Measurements from ENCODE around the gene DHRSX. TPM values are rescaled to one million over a fixed set of nuclear protein-coding genes. Genes with fewer than 3 reads are reported as not detected.
"Not testable (repeated sequence)": the region's sequence is repeated elsewhere in the genome, so short reads cannot be mapped to it uniquely, and the experiment has no call there.

Gene DHRSX
- total and polyA plus RNA-seq, 7 experiments from 2014 or later = 15.0 to 26.2 (median 17.6) TPM

GRCh38 chrX:2460048-2460447, 40.7 kb downstream of the DHRSX start:
- H3K9me3 Mint-ChIP-seq; H3K27me3 Mint-ChIP-seq; H3K9me3 ChIP-seq (ENCODE audit: control insufficient read depth in 2 of 3, low read length in 3 of 3); H3K27ac Mint-ChIP-seq; H3K36me3 ChIP-seq (ENCODE audit: control insufficient read depth in 2 of 3, insufficient read depth in 3 of 3, low read length in 3 of 3); H3K4me3 ChIP-seq (ENCODE audit: low read length); intact Hi-C loops (cut with micrococcal nuclease); POLR2A ChIA-PET; ATAC-seq; DNase-seq; H3K27me3 ChIP-seq (ENCODE audit: control insufficient read depth in 2 of 2, insufficient read depth in 2 of 2, low read length in 2 of 2); H3K4me1 ChIP-seq (ENCODE audit: control insufficient read depth in 2 of 2, insufficient read depth in 2 of 2, low read length in 2 of 2); H3K27ac ChIP-seq (ENCODE audit: low read depth, low read length); CTCF ChIA-PET; H3K4me3 Mint-ChIP-seq: not testable (repeated sequence)
- Mint-ChIP-seq H3K36me3 (peaks cover 4 to 25% (median 17%) of the 10 kb centered on the region in 5 donors), H3K4me1 (peaks cover 0 to 21% (median 7%) of the 10 kb centered on the region in 7 donors)

DNA sequence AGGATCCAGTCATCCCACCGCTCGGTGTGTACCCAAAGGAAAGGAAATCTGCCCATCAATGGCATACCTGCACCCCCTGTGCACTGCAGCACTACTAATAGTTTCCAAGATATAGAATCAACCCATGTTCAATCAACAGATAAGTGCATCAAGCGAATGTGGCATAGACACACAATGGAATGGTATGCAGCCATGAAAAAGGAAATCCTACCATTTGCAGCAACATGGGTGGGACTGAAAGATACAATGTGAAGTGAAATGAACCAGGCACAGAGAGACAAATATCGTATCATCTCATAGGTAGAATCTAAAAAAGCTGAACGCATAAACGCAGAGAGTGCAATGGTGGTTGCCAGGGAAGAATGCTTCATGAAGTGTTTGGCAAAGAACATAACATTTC, 42.5 kb downstream of the DHRSX start:
- Mint-ChIP-seq H3K27me3 (no peaks in the 10 kb centered on the region), H3K36me3 (peaks cover 4 to 25% (median 17%) of the 10 kb centered on the region in 5 donors), H3K4me1 (peaks cover 0 to 10% (median 5%) of the 10 kb centered on the region in 7 donors), H3K27ac (no peak overlapping the region), H3K4me3 (no peak overlapping the region), H3K9me3 (peaks cover 0 to 9% (median 4%) of the 10 kb centered on the region in 11 donors)
- no peaks in the 10 kb centered on the region for H3K4me1 ChIP-seq (ENCODE audit: control insufficient read depth in 2 of 2, insufficient read depth in 2 of 2, low read length in 2 of 2)
- CTCF ChIA-PET = no interaction called here
- no peaks in the 10 kb centered on the region for H3K27me3 ChIP-seq (ENCODE audit: control insufficient read depth in 2 of 2, insufficient read depth in 2 of 2, low read length in 2 of 2)
- DNase-seq (no peak), ATAC-seq (no peak)
- no peaks in the 10 kb centered on the region for H3K9me3 ChIP-seq (ENCODE audit: control insufficient read depth in 2 of 3, low read length in 3 of 3)
- no peaks in the 10 kb centered on the region for H3K36me3 ChIP-seq (ENCODE audit: control insufficient read depth in 2 of 3, insufficient read depth in 3 of 3, low read length in 3 of 3)
- POLR2A ChIA-PET = no interaction called here
- no peak overlapping the region for H3K27ac ChIP-seq (ENCODE audit: low read depth, low read length)
- intact Hi-C loops (cut with micrococcal nuclease) = no loop called here
- no peak overlapping the region for H3K4me3 ChIP-seq (ENCODE audit: low read length)

GRCh38 chrX:2457289-2458133, 43.3 kb downstream of the DHRSX start:
- Mint-ChIP-seq H3K27ac (no peak overlapping the region), H3K4me1 (peaks cover 0 to 9% (median 5%) of the 10 kb centered on the region in 7 donors), H3K27me3 (no peaks in the 10 kb centered on the region), H3K4me3 (no peak overlapping the region), H3K36me3 (peaks cover 10 to 31% (median 23%) of the 10 kb centered on the region in 5 donors), H3K9me3 (peaks cover 0 to 15% (median 4%) of the 10 kb centered on the region in 11 donors)
- ChIA-PET CTCF (no interaction called here), POLR2A (no interaction called here)
- ATAC-seq (no peak), DNase-seq (no peak)
- Histone ChIP-seq H3K4me3 (ENCODE audit: low read length) (no peak overlapping the region), H3K27ac (ENCODE audit: low read depth, low read length) (no peak overlapping the region), H3K4me1 (ENCODE audit: control insufficient read depth in 2 of 2, insufficient read depth in 2 of 2, low read length in 2 of 2) (no peaks in the 10 kb centered on the region), H3K36me3 (ENCODE audit: control insufficient read depth in 2 of 3, insufficient read depth in 3 of 3, low read length in 3 of 3) (no peaks in the 10 kb centered on the region), H3K27me3 (ENCODE audit: control insufficient read depth in 2 of 2, insufficient read depth in 2 of 2, low read length in 2 of 2) (no peaks in the 10 kb centered on the region), H3K9me3 (ENCODE audit: control insufficient read depth in 2 of 3, low read length in 3 of 3) (no peaks in the 10 kb centered on the region)
- intact Hi-C loops (cut with micrococcal nuclease) = no loop called here

DNA sequence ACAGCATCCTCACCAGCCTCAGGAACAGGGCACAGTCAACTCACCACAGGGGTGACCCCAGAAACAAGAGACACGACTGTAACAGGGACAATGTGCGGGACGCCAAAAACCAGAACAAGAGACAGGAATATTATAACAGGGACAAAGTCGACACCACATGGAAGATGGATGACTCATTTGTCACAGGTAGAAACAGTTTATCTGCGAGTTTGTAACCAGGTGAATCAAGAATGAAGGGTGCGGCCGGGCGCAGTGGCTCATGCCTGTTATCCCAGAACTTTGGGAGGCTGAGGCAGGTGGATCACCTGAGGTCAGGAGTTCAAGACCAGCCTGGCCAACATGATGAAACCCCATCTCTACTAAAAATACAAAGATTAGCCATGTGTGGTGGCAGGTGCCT, 44.7 kb downstream of the DHRSX start:
- not testable (repeated sequence) for H3K27ac Mint-ChIP-seq

DNA sequence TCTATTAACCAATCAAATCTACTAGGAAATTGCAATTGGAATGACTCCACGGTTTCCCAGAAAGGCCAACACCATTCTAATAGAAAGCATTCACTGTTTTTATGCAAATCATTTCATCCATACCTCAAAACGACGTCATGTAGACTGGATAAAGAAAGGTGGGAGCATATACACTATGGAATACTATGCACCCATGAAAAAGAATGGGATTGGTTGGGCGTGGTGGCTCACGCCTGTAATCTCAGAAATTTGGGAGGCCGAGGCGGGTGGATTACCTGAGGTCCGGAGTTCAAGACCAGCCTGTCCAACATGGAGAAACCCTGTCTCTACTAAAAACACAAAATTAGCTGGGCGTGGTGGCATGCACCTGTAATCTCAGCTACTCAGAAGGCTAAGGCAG, 46.2 kb downstream of the DHRSX start:
- H3K27ac ChIP-seq (ENCODE audit: low read depth, low read length); H3K4me3 Mint-ChIP-seq; H3K4me1 ChIP-seq (ENCODE audit: control insufficient read depth in 2 of 2, insufficient read depth in 2 of 2, low read length in 2 of 2); H3K27ac Mint-ChIP-seq; H3K9me3 ChIP-seq (ENCODE audit: control insufficient read depth in 2 of 3, low read length in 3 of 3); POLR2A ChIA-PET; intact Hi-C loops (cut with micrococcal nuclease); DNase-seq; H3K27me3 Mint-ChIP-seq; ATAC-seq; H3K36me3 ChIP-seq (ENCODE audit: control insufficient read depth in 2 of 3, insufficient read depth in 3 of 3, low read length in 3 of 3); H3K4me3 ChIP-seq (ENCODE audit: low read length); H3K27me3 ChIP-seq (ENCODE audit: control insufficient read depth in 2 of 2, insufficient read depth in 2 of 2, low read length in 2 of 2); CTCF ChIA-PET: not testable (repeated sequence)
- Mint-ChIP-seq H3K4me1 (peaks cover 0 to 18% (median 8%) of the 10 kb centered on the region in 7 donors), H3K36me3 (peaks cover 10 to 45% (median 26%) of the 10 kb centered on the region in 5 donors), H3K9me3 (peaks cover 0 to 19% (median 4%) of the 10 kb centered on the region in 11 donors)

More for the DNA sequence above, 44.7 kb downstream of the DHRSX start:
- H3K4me3 Mint-ChIP-seq; H3K27me3 Mint-ChIP-seq; H3K9me3 ChIP-seq (ENCODE audit: control insufficient read depth in 2 of 3, low read length in 3 of 3); H3K27ac ChIP-seq (ENCODE audit: low read depth, low read length); POLR2A ChIA-PET; intact Hi-C loops (cut with micrococcal nuclease); H3K4me1 ChIP-seq (ENCODE audit: control insufficient read depth in 2 of 2, insufficient read depth in 2 of 2, low read length in 2 of 2); ATAC-seq; H3K4me3 ChIP-seq (ENCODE audit: low read length); CTCF ChIA-PET; H3K27me3 ChIP-seq (ENCODE audit: control insufficient read depth in 2 of 2, insufficient read depth in 2 of 2, low read length in 2 of 2); H3K36me3 ChIP-seq (ENCODE audit: control insufficient read depth in 2 of 3, insufficient read depth in 3 of 3, low read length in 3 of 3); DNase-seq: not testable (repeated sequence)
- Mint-ChIP-seq H3K9me3 (peaks cover 0 to 19% (median 4%) of the 10 kb centered on the region in 11 donors), H3K36me3 (peaks cover 10 to 42% (median 26%) of the 10 kb centered on the region in 5 donors), H3K4me1 (peaks cover 0 to 13% (median 8%) of the 10 kb centered on the region in 7 donors)

DNA sequence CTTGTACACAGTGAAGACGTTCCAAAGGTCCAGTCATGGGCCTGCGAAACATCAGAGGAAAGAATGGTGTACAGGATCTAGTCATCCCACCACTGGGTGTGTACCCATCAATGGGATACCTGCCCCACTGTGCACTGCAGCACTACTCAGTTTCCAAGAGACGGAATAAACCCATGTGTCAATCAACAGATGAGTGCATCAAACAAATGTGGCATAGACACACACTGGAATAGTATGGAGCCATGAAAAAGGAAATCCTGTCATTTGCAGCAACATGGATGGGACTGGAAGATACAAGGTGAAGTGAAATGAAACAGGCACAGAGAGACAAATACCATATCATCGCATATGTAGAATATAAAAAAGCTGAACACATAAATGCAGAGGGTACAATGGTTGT, 48.0 kb downstream of the DHRSX start:
- peaks cover 6 to 43% (median 20%) of the 10 kb centered on the region in 5 donors for H3K36me3 Mint-ChIP-seq
- CTCF ChIA-PET = no interaction called here

DNA sequence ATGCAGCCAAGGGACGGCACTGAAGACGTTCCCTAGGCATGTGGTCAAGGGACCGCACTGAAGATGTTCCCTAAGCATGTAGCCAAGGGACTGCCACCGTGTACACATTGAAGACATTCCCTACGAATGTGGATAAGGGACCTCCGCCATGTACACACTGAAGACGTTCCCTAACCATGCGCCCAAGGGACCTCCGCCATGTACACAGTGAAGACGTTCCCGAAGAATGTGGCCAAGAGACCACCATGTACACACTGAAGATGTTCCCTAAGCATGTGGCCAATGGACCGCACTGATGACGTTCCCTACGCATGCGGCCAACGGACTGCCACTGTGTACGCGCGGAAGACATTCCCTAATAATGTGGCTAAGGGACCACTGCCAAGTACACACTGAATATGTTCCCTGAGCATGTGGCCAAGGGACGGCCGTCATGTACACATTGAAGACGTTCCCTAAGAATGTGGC, 48.4 kb downstream of the DHRSX start:
- ChIA-PET CTCF (no interaction called here), POLR2A (no interaction called here)
- Histone ChIP-seq H3K27ac (ENCODE audit: low read depth, low read length) (no peak overlapping the region), H3K4me3 (ENCODE audit: low read length) (no peak overlapping the region), H3K27me3 (ENCODE audit: control insufficient read depth in 2 of 2, insufficient read depth in 2 of 2, low read length in 2 of 2) (no peaks in the 10 kb centered on the region), H3K4me1 (ENCODE audit: control insufficient read depth in 2 of 2, insufficient read depth in 2 of 2, low read length in 2 of 2) (no peaks in the 10 kb centered on the region), H3K36me3 (ENCODE audit: control insufficient read depth in 2 of 3, insufficient read depth in 3 of 3, low read length in 3 of 3) (no peaks in the 10 kb centered on the region), H3K9me3 (ENCODE audit: control insufficient read depth in 2 of 3, low read length in 3 of 3) (no peaks in the 10 kb centered on the region)
- Mint-ChIP-seq H3K9me3 (peaks cover 0 to 14% (median 0%) of the 10 kb centered on the region in 11 donors), H3K4me1 (peaks cover 0 to 18% (median 8%) of the 10 kb centered on the region in 7 donors), H3K36me3 (peaks cover 6 to 44% (median 21%) of the 10 kb centered on the region in 5 donors), H3K27me3 (no peaks in the 10 kb centered on the region), H3K4me3 (no peak overlapping the region), H3K27ac (no peak overlapping the region)
- DNase-seq (no peak), ATAC-seq (no peak)
- intact Hi-C loops (cut with micrococcal nuclease) = no loop called here

More for the DNA sequence above, 48.0 kb downstream of the DHRSX start:
- Histone ChIP-seq H3K27ac (ENCODE audit: low read depth, low read length) (no peak overlapping the region), H3K4me3 (ENCODE audit: low read length) (no peak overlapping the region), H3K27me3 (ENCODE audit: control insufficient read depth in 2 of 2, insufficient read depth in 2 of 2, low read length in 2 of 2) (no peaks in the 10 kb centered on the region), H3K36me3 (ENCODE audit: control insufficient read depth in 2 of 3, insufficient read depth in 3 of 3, low read length in 3 of 3) (no peaks in the 10 kb centered on the region), H3K9me3 (ENCODE audit: control insufficient read depth in 2 of 3, low read length in 3 of 3) (no peaks in the 10 kb centered on the region), H3K4me1 (ENCODE audit: control insufficient read depth in 2 of 2, insufficient read depth in 2 of 2, low read length in 2 of 2) (no peaks in the 10 kb centered on the region)
- ATAC-seq = no peak
- no peak overlapping the region for H3K4me3 Mint-ChIP-seq
- H3K27me3 Mint-ChIP-seq = no peaks in the 10 kb centered on the region
- no peak for DNase-seq
- H3K27ac Mint-ChIP-seq = no peak overlapping the region
- POLR2A ChIA-PET = no interaction called here
- H3K9me3 Mint-ChIP-seq = peaks cover 0 to 15% (median 0%) of the 10 kb centered on the region in 11 donors
- intact Hi-C loops (cut with micrococcal nuclease) = no loop called here
- peaks cover 0 to 18% (median 8%) of the 10 kb centered on the region in 7 donors for H3K4me1 Mint-ChIP-seq

Measured in naive thymus-derived CD4-positive, alpha-beta T cell (primary cell).